ENCODE measurements around the gene PDE9A.

- TF ChIP-seq CTCF (IDR thresholded peaks at IDR 0.05; ENCODE audit: borderline replicate concordance, extremely low read depth, low read length, poor library complexity, severe bottlenecking) (no peak), EZH2 (IDR thresholded peaks at IDR 0.05; ENCODE audit: borderline replicate concordance, low read depth, low read length, severe bottlenecking) (no peak)
Measured at GRCh38 chr21:42614396-42614795, 39.0 kb upstream of the PDE9A start.

Data from DND-41 (cell line).